OCI-LY7 (cell line): ENCODE measurements around the gene SPAG16. TPM values are rescaled to one million over a fixed set of nuclear protein-coding genes. Genes with fewer than 3 reads are reported as not detected.

Experiments
- BruUV-seq: library from RNA; stranded (reverse); fragments of 400-500 nt; replicated peaks from 2 replicates; lab custom pipeline; 2021; lab: Mats Ljungman, UMichigan
- CTCF ChIA-PET: fragments of 300-600 bp; sonication (Branson Sonifier 250); formaldehyde crosslinking; loops from one replicate; lab custom pipeline; 2022; ENCODE audit warnings: antibody characterized with exemption; ENCODE audit not compliant: unreplicated experiment; lab: Charles Lee
- POLR2A ChIA-PET: fragments of 300-600 bp; sonication (Branson Sonifier 250); formaldehyde crosslinking; loops from one replicate; lab custom pipeline; 2022; ENCODE audit warnings: antibody characterized with exemption; lab: Charles Lee
- DNase-seq: peaks from one replicate; pipeline ENCODE4 v3.0.0-alpha.2; 2015; ENCODE audit warnings: low spot score
- H2AFZ ChIP-seq: fragments of 200-600 bp; sonication (generic), shearing (Covaris generic); 2 replicates; pipeline ENCODE4 v1.6.1; 2014; ENCODE audit warnings: mild to moderate bottlenecking, antibody characterized with exemption, low read length, moderate library complexity
- H3K27ac ChIP-seq: fragments of 200-600 bp; sonication (generic); 2 replicates; pipeline ENCODE4 v1.5.1; 2014; ENCODE audit warnings: mixed run types, low read depth, mild to moderate bottlenecking, moderate library complexity, low read length, inconsistent platforms; ENCODE audit not compliant: poor library complexity, severe bottlenecking
- H3K36me3 ChIP-seq: fragments of 200-600 bp; sonication (generic); 2 replicates; pipeline ENCODE4 v1.6.1; 2014; ENCODE audit warnings: mild to moderate bottlenecking, antibody characterized with exemption, low read length, moderate library complexity, mixed read lengths; ENCODE audit not compliant: insufficient read depth
- H3K4me1 ChIP-seq: fragments of 200-600 bp; sonication (generic); 2 replicates; pipeline ENCODE4 v1.5.1; 2014; ENCODE audit warnings: mild to moderate bottlenecking, low read length; ENCODE audit not compliant: insufficient read depth, poor library complexity, severe bottlenecking
- H3K4me2 ChIP-seq: fragments of 200-600 bp; sonication (generic); 2 replicates; pipeline ENCODE4 v1.6.1; 2014; ENCODE audit warnings: mild to moderate bottlenecking, low read length
- H3K4me3 ChIP-seq: fragments of 200-600 bp; sonication (generic); 2 replicates; pipeline ENCODE4 v1.5.1; 2014; ENCODE audit warnings: mild to moderate bottlenecking, low read depth, low read length; ENCODE audit not compliant: poor library complexity, severe bottlenecking
- H3K79me2 ChIP-seq: fragments of 200-600 bp; sonication (generic); 2 replicates; pipeline ENCODE4 v1.6.1; 2016; ENCODE audit warnings: low read depth, mild to moderate bottlenecking, low read length, moderate library complexity, mixed read lengths; ENCODE audit not compliant: insufficient read depth
- H3K9me2 ChIP-seq: fragments of 200-600 bp; sonication (generic); 2 replicates; pipeline ENCODE4 v1.6.1; 2016; ENCODE audit warnings: mild to moderate bottlenecking, low read length, mixed read lengths; ENCODE audit not compliant: insufficient read depth
- H3K9me3 ChIP-seq: fragments of 200-600 bp; sonication (generic); 2 replicates; pipeline ENCODE4 v1.6.1; 2014; ENCODE audit warnings: mild to moderate bottlenecking, mixed run types, low read length, mixed read lengths
- H4K20me1 ChIP-seq: fragments of 200-600 bp; sonication (generic); 2 replicates; pipeline ENCODE4 v1.6.1; 2014; ENCODE audit warnings: mild to moderate bottlenecking, antibody characterized with exemption, low read length, moderate library complexity, mixed read lengths; ENCODE audit not compliant: insufficient read depth
- EZH2phosphoT487 ChIP-seq: fragments of 200-600 bp; sonication (generic); IDR thresholded peaks from 2 replicates; pipeline ENCODE4 v1.6.1; 2018; ENCODE audit warnings: low read depth, borderline replicate concordance, mild to moderate bottlenecking, mixed run types, antibody characterized with exemption, low read length, moderate library complexity, mixed read lengths
- intact Hi-C: fragments of 100-400 bp; cut with micrococcal nuclease; formaldehyde crosslinking; loops from one replicate; pipeline ENCODE4 v1.10.0; 2022; ENCODE audit not compliant: unreplicated experiment
- total RNA-seq, 2 experiments: library from RNA; depleted of rRNA in 1 of 2; stranded (reverse); fragments of >200 nt in 1 of 2; shearing (Covaris generic) in 1 of 2; gene quantifications; 2 replicates each; pipeline ENCODE4 v1.2.3, GENCODE V29; 2014 to 2022
- TF ChIP-seq, protein P1 (sequence below): fragments of 200-600 bp; sonication (generic); conservative IDR thresholded peaks from 2 replicates; pipeline ENCODE4 v1.5.1; 2014; ENCODE audit warnings: mild to moderate bottlenecking, antibody characterized with exemption, low read length, moderate library complexity, mixed read lengths

The SPAG16 gene
- total RNA-seq, 2 experiments from 2014 or later: 22.1 to 24.2 TPM

DNA sequence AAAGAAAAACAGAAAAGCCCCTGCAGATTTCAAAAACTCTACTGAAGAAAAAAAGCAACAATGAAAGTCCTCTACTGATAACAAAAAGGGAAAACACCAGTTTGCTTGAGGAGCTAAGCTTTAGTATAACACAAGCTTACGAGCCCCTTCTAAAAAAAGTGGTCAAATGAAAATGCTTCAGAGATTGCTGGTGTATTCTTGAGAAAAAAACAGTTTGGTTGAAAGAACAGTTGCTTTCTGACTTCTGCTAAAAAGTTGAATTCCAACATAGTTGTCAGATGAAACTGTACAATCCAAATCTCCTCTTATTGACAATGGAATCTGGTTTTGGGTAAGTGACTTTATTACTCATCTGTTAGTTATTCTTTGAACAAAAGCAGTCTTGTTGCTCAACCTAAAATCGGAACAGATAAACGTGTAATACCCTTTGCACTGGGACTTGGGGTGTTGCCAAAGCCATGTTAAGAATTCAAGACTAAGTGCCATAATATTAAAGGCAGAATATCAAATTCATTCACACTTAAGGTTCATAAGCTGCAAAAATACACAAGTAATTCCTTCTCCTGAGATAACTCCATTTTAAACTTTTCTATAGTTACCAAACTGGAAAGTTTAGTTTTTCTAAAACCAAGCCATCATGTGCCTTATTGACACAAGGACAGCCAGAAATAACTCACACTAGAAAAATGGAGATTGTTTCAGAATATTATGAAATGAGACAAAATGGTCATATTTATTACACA, 45.3 kb upstream of the SPAG16 start:
- intact Hi-C loops: no loop called here
- ChIA-PET CTCF (no interaction called here), POLR2A (interaction anchor here (0.8 to 1.8 kb wide), 4 partner anchors 11 to 90 kb away, joined by 3 to 10 read pairs (median 4); no protein-coding TSS in a partner anchor)
- Histone ChIP-seq H3K4me1 (peaks cover 94% of the 10 kb centered on the region), H3K79me2 (no peaks in the 10 kb centered on the region), H3K9me2 (no peaks in the 10 kb centered on the region), H3K4me2 (peak overlapping the region; percentile 45), H2AFZ (peak overlapping the region; percentile 90), H3K36me3 (peaks cover 9% of the 10 kb centered on the region; the same call in 1 of the 2 replicates), H4K20me1 (no peaks in the 10 kb centered on the region), H3K27ac (peak overlapping the region; percentile 32), H3K4me3 (no peak overlapping the region), H3K9me3 (peaks cover 7% of the 10 kb centered on the region; the same call in 1 of the 2 replicates)
- no peak for DNase-seq
- no TSS peak for BruUV-seq
- no peak for TF ChIP-seq EZH2phosphoT487
- TF ChIP-seq, protein P1, sequence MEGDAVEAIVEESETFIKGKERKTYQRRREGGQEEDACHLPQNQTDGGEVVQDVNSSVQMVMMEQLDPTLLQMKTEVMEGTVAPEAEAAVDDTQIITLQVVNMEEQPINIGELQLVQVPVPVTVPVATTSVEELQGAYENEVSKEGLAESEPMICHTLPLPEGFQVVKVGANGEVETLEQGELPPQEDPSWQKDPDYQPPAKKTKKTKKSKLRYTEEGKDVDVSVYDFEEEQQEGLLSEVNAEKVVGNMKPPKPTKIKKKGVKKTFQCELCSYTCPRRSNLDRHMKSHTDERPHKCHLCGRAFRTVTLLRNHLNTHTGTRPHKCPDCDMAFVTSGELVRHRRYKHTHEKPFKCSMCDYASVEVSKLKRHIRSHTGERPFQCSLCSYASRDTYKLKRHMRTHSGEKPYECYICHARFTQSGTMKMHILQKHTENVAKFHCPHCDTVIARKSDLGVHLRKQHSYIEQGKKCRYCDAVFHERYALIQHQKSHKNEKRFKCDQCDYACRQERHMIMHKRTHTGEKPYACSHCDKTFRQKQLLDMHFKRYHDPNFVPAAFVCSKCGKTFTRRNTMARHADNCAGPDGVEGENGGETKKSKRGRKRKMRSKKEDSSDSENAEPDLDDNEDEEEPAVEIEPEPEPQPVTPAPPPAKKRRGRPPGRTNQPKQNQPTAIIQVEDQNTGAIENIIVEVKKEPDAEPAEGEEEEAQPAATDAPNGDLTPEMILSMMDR: no peak

DNA sequence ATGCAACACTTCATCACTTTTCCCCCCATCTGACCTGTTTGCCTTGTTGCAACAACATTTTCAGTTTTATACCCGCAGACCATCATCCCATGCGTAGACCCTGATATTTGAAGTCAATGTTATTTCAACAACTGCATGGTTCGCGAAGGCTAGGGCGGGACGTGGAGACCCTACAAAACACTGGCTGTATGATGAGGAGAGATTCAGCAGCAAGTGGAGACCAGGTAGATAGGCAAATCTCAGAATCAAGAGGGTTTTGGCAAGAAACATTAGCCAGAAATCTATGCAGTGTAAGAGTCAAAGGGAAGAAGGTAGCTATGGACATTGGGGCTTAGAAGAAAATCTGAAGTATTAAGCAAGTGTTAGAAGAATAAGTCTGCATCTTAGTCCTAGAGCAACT, 42.4 kb upstream of the SPAG16 start:
- TF ChIP-seq, protein P1: no peak
- no peak for TF ChIP-seq EZH2phosphoT487
- H3K4me1 ChIP-seq: peaks cover 73% of the 10 kb centered on the region
- POLR2A ChIA-PET: interaction anchor here (0.8 to 6.0 kb wide), 13 partner anchors 9 to 246 kb away, joined by 3 to 38 read pairs (median 4); partner anchors contain the start of gene SPAG16
- H3K27ac ChIP-seq: peak overlapping the region; percentile 38
- no peak overlapping the region for H3K4me3 ChIP-seq
- H3K9me2 ChIP-seq: no peaks in the 10 kb centered on the region
- H3K4me2 ChIP-seq: peak overlapping the region; percentile 21; the same call in 1 of the 2 replicates
- no TSS peak for BruUV-seq
- H2AFZ ChIP-seq: peak overlapping the region; percentile 51
- H3K36me3 ChIP-seq: peaks cover 9% of the 10 kb centered on the region
- CTCF ChIA-PET: interaction anchor here (1.1 to 2.3 kb wide), 2 partner anchors 42 to 92 kb away, joined by 3 to 5 read pairs; partner anchors contain the start of gene SPAG16
- intact Hi-C loops: no loop called here
- DNase-seq: no peak
- no peaks in the 10 kb centered on the region for H4K20me1 ChIP-seq
- H3K79me2 ChIP-seq: no peaks in the 10 kb centered on the region
- H3K9me3 ChIP-seq: peaks cover 5% of the 10 kb centered on the region; the same call in 1 of the 2 replicates
